GM19238 (cell line): ENCODE results near the gene TBX5.

ENCODE experiments used
- DNase-seq: peaks from one replicate; pipeline ENCODE4 v3.0.0; 2011; ENCODE audit warnings: low spot score; ENCODE audit not compliant: insufficient read length

The TBX5 gene

DNA sequence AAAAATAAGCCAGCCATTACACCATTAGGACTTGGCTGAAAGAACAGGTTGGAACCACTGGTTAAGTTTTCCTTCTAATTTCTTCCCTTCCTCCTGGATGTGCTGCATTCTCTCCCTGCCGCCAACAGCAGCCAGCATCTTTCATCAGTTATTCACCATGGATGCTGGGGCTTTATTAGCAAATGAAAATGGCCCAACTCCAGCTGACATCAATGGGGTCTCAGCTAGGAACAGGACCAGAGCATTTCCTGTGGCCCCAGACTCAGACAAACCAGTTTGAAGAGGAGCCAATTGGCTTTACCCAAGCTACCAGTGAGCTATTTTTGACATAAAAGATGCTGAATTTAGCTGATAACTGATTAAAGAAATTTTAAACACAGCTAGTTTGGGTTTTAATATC, 26.0 kb upstream of the TBX5 start:
- DNase-seq, result no peak

DNA sequence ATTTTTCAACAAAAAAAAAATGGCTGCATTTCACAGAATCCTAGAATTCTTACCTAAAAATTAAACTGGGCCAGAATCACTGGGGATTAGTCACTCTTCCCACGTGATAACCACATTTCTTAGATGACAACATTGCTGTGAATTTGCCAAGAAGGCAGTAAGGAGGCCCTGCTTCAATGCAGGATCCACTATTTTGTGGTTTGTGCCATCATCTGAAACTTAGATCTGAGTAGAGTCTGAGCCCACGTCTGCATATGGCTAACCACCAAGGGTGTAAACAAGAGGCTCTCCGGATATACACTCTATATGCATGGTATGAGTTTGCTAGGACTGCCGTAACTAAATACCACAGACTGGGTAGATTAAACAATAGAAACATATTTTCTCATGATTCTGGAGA, 24.4 kb upstream of the TBX5 start:
- no peak for DNase-seq

DNA sequence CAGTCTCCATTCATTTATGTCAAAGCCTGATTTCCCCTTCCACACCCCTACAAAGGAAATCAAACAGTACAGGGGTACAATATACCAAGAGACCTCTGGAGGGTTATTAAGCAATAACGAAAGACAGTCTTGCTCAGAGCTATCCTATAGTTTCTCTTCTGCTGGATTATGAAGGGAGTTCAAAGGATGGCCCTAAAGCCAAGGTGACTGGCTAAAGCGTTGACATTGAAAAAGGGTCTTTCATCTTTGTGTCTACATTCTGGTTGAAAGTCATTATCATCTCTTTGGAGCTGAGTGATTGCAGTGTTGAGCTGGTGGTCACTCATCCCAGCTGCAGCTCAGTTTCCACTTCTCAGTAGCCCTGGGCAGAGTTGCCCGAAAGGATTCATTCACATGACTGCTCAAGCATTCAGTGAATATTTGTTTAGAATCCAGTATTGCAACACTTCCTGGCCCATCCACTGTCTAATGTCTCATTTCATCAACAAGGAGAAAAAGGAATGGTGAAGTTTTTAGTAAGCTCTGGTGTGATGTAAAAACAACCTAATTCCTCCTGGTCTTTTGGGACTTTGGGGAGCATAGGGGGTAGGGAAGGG, 19.2 kb upstream of the TBX5 start:
- no peak for DNase-seq

- DNase-seq, result no peak
These were observed 15.0 kb upstream of the TBX5 start for GRCh38 chr12:114420944-114421335.

- DNase-seq, result no peak
These were observed 14.4 kb upstream of the TBX5 start for GRCh38 chr12:114420182-114420943.

GRCh38 chr12:114416028-114416427, 10.1 kb upstream of the TBX5 start:
- DNase-seq, result no peak

- no peak for DNase-seq
These were observed 9.6 kb upstream of the TBX5 start for GRCh38 chr12:114415525-114415868.

DNA sequence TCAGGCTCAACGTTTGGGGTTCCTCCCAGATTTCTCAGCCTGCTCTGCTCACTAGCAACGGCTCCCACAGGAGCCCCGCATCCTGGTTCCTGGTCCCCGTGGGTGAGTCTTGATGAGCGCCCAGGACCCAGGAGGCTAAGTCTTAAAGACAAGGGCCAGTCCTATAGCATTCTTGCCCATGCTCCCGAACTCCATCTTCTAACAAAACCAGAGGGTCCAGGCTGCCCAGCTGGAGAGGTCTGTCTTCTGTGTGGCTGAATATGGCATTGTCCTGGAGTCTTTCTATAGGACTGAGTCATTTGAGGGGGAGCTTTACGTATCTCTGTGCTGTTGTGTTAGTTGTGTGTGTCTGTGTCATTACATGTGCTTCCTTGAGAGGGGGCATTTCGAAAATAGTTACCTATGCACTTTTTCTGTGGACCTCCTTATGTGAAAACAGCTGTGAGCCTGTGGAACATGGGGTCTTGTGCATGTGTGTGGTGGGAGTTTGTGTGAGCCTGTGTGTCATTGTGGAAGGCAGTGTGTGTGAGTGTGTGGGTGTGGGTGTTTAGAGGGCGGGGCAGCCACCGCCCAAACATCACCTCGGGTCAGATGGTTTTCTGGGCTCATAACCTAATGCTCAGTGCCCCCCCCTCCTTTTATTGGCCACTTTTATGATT, 9.1 kb upstream of the TBX5 start:
- DNase-seq, result no peak

DNA sequence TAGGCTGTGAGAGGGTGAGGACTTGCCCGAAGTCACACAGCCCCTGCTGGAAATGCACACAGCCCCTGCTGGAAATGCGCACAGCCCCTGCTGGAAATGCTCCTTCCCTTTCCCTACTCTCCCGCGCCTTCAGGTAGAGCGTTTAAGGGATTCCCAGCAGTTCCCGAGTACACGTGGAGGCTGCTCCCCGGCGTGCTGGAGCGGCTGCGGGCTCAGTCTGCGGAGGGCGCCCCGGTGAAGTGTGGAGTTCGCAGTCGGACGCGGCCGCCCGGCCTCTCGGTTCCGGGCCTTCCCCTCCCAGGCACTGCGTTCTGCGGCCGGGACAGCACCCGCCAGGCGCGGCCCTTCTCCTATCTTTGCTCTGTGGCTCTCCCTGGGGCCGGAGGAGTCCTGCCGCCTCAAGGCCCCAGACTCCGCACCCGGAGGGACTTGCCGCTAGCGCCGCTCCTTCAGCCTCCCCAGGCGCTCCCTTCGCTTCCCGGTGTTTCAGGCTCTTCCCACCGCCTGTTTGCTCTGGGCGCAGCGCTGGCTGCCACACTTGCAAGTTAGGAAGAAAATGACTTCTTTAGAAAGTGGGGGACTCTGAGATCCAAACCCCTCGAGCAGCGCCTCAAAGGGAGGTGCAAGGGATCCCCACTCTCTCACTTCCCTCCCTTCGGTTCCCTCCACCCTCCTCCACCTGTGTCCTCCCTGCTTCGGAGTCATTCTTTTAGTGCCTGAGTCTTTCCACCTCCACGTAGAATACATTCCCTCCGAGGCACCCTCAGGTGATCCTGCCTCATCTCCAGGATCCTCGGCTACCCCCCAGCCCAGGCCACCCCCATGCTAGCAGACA, 8.3 kb upstream of the TBX5 start:
- DNase-seq, result no peak

DNA sequence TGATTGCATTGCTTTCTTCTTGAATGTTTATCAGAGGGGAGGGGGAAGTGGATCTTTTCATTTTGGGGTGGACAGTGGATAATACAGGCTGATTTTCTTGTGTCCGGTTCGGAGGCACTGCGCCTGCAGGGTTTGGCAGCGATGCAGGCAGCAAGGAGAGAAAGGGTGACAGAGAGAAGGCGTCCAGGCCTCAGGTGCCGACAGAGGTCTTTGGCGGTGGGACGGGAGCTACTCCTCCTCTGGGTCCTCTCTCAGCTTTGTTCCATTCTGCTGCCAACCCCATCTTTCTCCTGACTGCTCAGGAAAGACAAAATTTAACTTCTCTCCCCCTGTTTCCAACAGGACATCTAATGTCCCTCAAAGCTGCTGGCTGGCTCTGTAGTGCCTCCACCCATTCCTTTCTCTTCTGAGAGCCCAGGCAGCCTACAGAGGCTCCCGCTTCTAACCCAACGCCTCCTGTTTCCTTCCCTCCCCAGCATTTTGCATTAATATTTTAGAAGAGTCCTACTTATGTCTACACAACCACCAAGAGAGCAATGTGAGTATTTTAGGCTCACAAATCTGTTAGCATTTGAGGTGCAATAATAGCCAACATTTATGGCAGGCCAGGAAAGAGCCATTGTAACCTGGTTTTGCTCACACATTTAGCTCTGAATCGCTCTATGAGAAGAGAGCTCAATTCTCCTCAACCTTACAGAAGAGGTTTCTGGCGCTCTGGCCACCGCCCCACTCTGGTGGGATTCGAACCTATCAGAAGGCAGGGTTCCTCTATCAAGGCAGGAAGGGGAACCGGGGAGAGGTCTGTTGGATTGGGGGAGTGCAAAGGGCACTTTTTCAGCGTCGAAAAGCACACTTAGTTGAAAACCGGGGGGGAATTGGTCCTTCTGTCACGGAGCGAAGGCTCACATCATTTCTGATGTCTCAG, 7.1 kb upstream of the TBX5 start:
- no peak for DNase-seq

DNA sequence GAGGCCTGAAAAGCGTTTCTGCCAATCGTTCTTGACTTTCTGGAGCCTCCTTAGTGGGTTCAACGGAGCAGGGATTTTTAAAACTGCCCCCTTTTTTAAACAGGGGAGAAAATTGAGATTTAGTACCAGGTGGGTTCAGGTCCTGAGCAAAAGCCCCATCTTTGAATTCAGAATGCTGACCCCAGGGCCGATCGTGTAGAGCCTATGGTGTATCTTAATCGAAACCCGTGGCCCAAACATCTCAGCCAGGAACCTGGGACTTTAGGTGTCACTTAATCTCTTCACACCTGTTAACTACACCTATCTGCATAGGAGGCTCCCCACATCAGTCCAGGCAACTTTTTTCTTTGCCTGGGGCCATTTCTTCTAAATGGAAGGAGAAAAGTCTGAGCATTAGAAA, 6.4 kb upstream of the TBX5 start:
- no peak for DNase-seq

DNA sequence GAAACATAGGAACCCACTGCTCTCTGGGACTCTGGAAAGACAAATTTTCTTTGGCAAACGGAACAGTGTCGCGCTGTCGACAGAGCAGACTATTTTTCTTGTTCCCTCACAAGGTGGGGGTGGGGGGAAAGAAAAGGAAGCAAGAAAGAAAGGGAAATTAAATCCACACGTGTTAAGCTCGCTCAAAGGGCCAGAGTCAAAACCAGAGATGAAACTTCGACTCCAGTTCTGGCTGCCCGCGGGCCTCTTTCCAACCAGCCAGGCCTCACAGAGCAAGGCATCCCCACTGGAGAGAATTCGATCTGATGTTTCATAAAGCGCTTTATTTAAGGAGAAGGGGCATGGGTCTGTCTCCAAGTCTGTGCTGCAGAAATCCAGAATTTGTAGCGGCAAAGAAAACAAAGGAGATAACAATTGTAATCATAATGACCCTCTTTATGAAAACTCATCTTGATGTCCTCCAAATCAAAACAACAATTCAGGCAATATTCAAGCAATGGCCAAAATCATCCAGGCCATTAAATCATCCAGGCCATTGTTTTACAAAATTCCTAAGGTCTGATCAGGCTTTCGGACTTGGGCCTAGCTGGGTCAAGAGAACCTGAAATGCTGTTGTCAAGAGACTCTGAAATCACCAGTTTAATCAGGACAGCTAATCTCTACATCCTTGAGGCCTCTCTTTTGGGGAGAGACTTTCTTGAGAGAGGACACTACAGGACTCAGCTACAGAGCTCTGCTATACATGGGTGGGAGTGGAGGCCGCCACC, 5.3 kb upstream of the TBX5 start:
- no peak for DNase-seq

DNA sequence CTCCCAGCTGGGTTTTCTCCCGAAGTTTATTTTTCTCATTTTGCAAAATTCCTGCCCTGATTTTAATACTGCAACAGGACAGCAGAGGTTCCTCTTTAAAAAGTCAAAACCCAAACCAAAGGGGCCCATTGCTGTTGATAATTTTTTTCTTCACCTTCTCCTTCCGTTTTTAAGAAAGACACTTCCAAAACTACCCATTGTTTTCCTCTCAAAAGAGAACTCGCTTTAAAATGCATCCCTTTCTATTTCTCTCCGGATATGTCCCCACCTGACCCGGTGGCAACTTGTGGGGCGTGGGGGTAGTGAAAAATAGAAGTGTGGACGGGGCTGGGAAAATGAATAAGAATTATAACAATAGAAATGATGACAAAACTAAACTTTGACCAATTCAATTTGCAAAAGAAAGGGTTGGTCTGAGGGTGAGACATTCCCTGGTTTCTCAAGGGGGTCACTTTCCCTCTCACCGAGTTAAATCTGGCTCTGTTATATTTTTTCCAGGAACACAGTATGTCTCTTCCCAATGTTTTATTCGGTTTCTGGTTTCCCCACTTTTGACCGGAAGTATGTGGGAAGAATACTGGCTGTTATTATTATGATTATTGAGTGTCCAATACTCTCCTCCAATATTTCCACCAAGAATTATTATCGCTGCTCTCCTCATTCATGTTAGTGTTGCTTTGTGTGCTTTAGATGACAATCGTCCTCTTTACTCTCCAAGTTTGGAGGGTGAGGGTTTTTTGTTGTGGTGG, 4.1 kb upstream of the TBX5 start:
- no peak for DNase-seq

GRCh38 chr12:114408886-114409851, 3.2 kb upstream of the TBX5 start:
- DNase-seq, result no peak

DNA sequence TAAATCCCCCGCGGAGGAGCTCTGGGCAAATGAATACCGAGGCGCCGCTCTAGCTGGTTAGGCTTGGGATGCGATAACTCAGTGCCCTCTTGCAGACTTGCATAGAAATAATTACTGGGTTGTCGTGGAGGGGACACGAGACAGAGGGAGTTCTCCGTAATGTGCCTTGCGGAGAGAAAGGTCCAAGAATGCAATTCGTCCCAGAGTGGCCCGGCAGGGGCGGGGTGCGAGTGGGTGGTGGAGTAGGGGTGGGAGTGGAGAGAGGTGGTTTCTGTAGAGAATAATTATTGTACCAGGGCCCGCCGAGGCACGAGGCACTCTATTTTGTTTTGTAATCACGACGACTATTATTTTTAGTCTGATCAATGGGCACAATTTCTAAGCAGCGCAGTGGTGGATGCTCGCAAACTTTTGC, 2.5 kb upstream of the TBX5 start:
- no peak for DNase-seq

DNA sequence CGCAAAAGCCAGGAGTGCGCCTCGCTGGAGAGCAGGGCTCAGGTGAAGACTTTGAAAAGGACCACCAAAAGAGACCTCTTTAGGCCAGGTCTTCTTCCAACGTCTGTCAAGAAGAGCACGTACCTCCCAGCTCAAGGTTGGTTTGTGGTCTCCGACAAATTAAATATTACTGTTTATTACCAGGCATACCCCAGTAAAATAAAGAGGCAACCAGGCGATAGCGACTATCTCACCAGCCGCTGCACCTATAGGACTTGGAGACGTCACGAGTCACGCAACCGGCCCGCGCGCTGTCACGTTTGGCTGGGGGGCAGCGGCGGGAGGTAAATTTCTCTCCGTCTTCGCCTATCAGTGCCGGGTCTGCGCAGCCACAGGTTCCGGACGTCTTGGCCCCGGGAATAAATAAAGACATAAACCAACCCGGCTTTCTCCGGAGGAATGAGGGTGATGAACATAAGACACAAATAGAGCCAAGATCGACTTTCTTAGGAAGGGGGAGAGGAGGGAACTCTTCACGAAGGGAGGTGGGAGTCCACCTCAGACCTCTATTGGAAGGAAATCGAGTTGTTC, 2.0 kb upstream of the TBX5 start:
- no peak for DNase-seq

GRCh38 chr12:114406984-114407841, 1.3 kb upstream of the TBX5 start:
- no peak for DNase-seq
